Esophagus squamous epithelium (tissue), 5 donors: ENCODE data around the gene CD48. TPM values are rescaled to one million over a fixed set of nuclear protein-coding genes. Genes with fewer than 3 reads are reported as not detected.

Experiments
- DNase-seq: peaks from one replicate; lab custom pipeline; 2025; lab: John Stamatoyannopoulos, UW
- H3K27ac ChIP-seq, 4 donors: fragments of 200-600 bp; sonication (generic); one replicate each; pipeline ENCODE4 v1.5.1; 2016 to 2019; ENCODE audit warnings: mild to moderate bottlenecking in 1 of 4
- H3K27me3 ChIP-seq, 4 donors: fragments of 200-600 bp; sonication (generic); 1 replicate in 3 of 4; 2 replicates in 1 of 4; pipeline versions ENCODE4 v1.5.1 to v1.6.0; 2017 to 2021; ENCODE audit warnings: antibody characterized with exemption in 1 of 4
- H3K36me3 ChIP-seq, 3 donors: fragments of 200-600 bp; sonication (generic); one replicate each; pipeline ENCODE4 v1.5.1; 2016 to 2019
- H3K4me1 ChIP-seq, 3 donors: fragments of 200-600 bp; sonication (generic); one replicate each; pipeline ENCODE4 v1.5.1; 2017 to 2019
- H3K4me3 ChIP-seq, 4 donors: fragments of 200-600 bp; sonication (generic); 1 replicate in 3 of 4; 2 replicates in 1 of 4; pipeline ENCODE4 v1.5.1; 2016 to 2019; ENCODE audit warnings: mild to moderate bottlenecking in 2 of 4, moderate library complexity in 1 of 4
- H3K9me3 ChIP-seq, 3 donors: fragments of 200-600 bp; sonication (generic); one replicate each; pipeline ENCODE4 v1.5.1; 2016 to 2019
- CTCF ChIP-seq, 6 experiments: fragments of 450-650 bp in 4 of 6; fragments of 200-600 bp in 2 of 6; sonication (generic) in 2 of 6; IDR thresholded peaks; one replicate each; pipeline ENCODE4 v1.5.1; 2016 to 2019; ENCODE audit warnings: antibody characterized with exemption in 6 of 6, mild to moderate bottlenecking in 4 of 6, moderate library complexity in 4 of 6
- POLR2A ChIP-seq, 4 donors: fragments of 450-650 bp; IDR thresholded peaks; one replicate each; pipeline ENCODE4 v1.6.1; 2017; ENCODE audit warnings: antibody characterized with exemption in 4 of 4, mild to moderate bottlenecking in 4 of 4, moderate library complexity in 3 of 4
- WGBS, 2 donors: methylation state at CpG; one replicate each; pipeline ENCODE4 v1.1.5; 2018; 5-methylcytosine and 5-hydroxymethylcytosine counted together
- intact Hi-C: fragments of 100-400 bp; cut with DNase I; formaldehyde crosslinking; loops from one replicate; pipeline ENCODE4 v1.15.0; 2022
- total RNA-seq, 4 donors: library from RNA; depleted of rRNA; stranded (reverse); fragments of >200 nt; gene quantifications; one replicate each; pipeline ENCODE4 v1.1.0, GENCODE V29; 2016
- donor health status: DM: yes; HTN: yes; CAD: no.

The CD48 gene
- total RNA-seq, 4 donors from 2014 or later: 1.1 to 13.7 (median 5.3) TPM

GRCh38 chr1:160641323-160642280 lies 70.0 kb downstream of the CD48 start:
- TF ChIP-seq POLR2A (IDR thresholded peaks at IDR 0.05) (no peak), CTCF (IDR thresholded peaks at IDR 0.05) (no peak)
- no peaks in the 10 kb centered on the region for H3K9me3 ChIP-seq
- 62 to 74% methylated on average over 8 of the region's 8 CpGs for WGBS, 2 donors
- H3K27ac ChIP-seq: peak overlapping the region in 2 of 4 donors; percentile 7 to 49
- H3K4me1 ChIP-seq: peaks cover 0 to 4% (median 0%) of the 10 kb centered on the region in 3 donors
- H3K36me3 ChIP-seq: no peaks in the 10 kb centered on the region
- no peak for DNase-seq
- H3K27me3 ChIP-seq: no peaks in the 10 kb centered on the region
- intact Hi-C loops: no loop called here
- H3K4me3 ChIP-seq: peak overlapping the region in 1 of 4 donors; percentile 25

- H3K4me1 ChIP-seq: peaks cover 0 to 4% (median 0%) of the 10 kb centered on the region in 3 donors
- TF ChIP-seq CTCF (IDR thresholded peaks at IDR 0.05) (no peak), POLR2A (IDR thresholded peaks at IDR 0.05) (no peak)
- intact Hi-C loops: no loop called here
- H3K4me3 ChIP-seq: no peak overlapping the region
- 80 to 88% methylated on average over 2 of the region's 2 CpGs for WGBS, 2 donors
- no peaks in the 10 kb centered on the region for H3K36me3 ChIP-seq
- no peaks in the 10 kb centered on the region for H3K9me3 ChIP-seq
- DNase-seq: no peak
- H3K27me3 ChIP-seq: no peaks in the 10 kb centered on the region
- H3K27ac ChIP-seq: no peak overlapping the region
Observed at GRCh38 chr1:160640359-160641123, 71.1 kb downstream of the CD48 start.

- intact Hi-C loops: no loop called here
- WGBS, 2 donors: 34 to 52% methylated on average over 3 of the region's 3 CpGs
- H3K4me1 ChIP-seq: peaks cover 0 to 4% (median 0%) of the 10 kb centered on the region in 3 donors
- no peaks in the 10 kb centered on the region for H3K27me3 ChIP-seq
- no peaks in the 10 kb centered on the region for H3K36me3 ChIP-seq
- TF ChIP-seq CTCF (IDR thresholded peaks at IDR 0.05) (no peak), POLR2A (IDR thresholded peaks at IDR 0.05) (no peak)
- no peaks in the 10 kb centered on the region for H3K9me3 ChIP-seq
- H3K27ac ChIP-seq: peak overlapping the region in 2 of 4 donors; percentile 5 to 21
- DNase-seq: no peak
- H3K4me3 ChIP-seq: no peak overlapping the region
Observed at GRCh38 chr1:160639652-160640051, 72.0 kb downstream of the CD48 start.

GRCh38 chr1:160638926-160639325 lies 72.7 kb downstream of the CD48 start:
- no peaks in the 10 kb centered on the region for H3K9me3 ChIP-seq
- WGBS, 2 donors: 76 to 78% methylated on average over 6 of the region's 6 CpGs
- no peak for DNase-seq
- no peak overlapping the region for H3K4me3 ChIP-seq
- peak overlapping the region in 2 of 4 donors; percentile 5 to 52 for H3K27ac ChIP-seq
- peaks cover 0 to 4% (median 0%) of the 10 kb centered on the region in 3 donors for H3K4me1 ChIP-seq
- intact Hi-C loops: no loop called here
- H3K27me3 ChIP-seq: no peaks in the 10 kb centered on the region
- TF ChIP-seq POLR2A (IDR thresholded peaks at IDR 0.05) (no peak), CTCF (IDR thresholded peaks at IDR 0.05) (no peak)
- no peaks in the 10 kb centered on the region for H3K36me3 ChIP-seq

- Histone ChIP-seq H3K36me3 (no peaks in the 10 kb centered on the region), H3K27me3 (no peaks in the 10 kb centered on the region), H3K4me3 (no peak overlapping the region), H3K4me1 (peaks cover 0 to 4% (median 0%) of the 10 kb centered on the region in 3 donors), H3K27ac (peak overlapping the region in 2 of 4 donors; percentile 3 to 52), H3K9me3 (no peaks in the 10 kb centered on the region)
- intact Hi-C loops: no loop called here
- no peak for DNase-seq
- WGBS, 2 donors: 62 to 70% methylated on average over 3 of the region's 3 CpGs
- TF ChIP-seq CTCF (IDR thresholded peaks at IDR 0.05): no peak
- TF ChIP-seq POLR2A (IDR thresholded peaks at IDR 0.05): no peak
Observed at GRCh38 chr1:160638540-160638857, 73.1 kb downstream of the CD48 start.
